Suprapubic skin (tissue), 4 donors: Measurements from ENCODE around the gene ZNF211. TPM values are rescaled to one million over a fixed set of nuclear protein-coding genes. Genes with fewer than 3 reads are reported as not detected.

Source experiments
- DNase-seq, 2 donors: peaks; one replicate each; pipeline ENCODE4 v3.0.0-alpha.2; 2019; ENCODE audit warnings: low spot score in 2 of 2
- H3K27ac ChIP-seq: fragments of 200-600 bp; sonication (generic); one replicate; pipeline ENCODE4 v1.5.1; 2019
- H3K27me3 ChIP-seq: fragments of 200-600 bp; sonication (generic); one replicate; pipeline ENCODE4 v1.5.1; 2019
- H3K36me3 ChIP-seq: fragments of 200-600 bp; sonication (generic); one replicate; pipeline ENCODE4 v1.5.1; 2019
- H3K4me1 ChIP-seq: fragments of 200-600 bp; sonication (generic); one replicate; pipeline ENCODE4 v1.5.1; 2019
- H3K4me3 ChIP-seq: fragments of 200-600 bp; sonication (generic); one replicate; pipeline ENCODE4 v1.5.1; 2019; ENCODE audit warnings: mild to moderate bottlenecking
- H3K9me3 ChIP-seq: fragments of 200-600 bp; sonication (generic); one replicate; pipeline ENCODE4 v1.5.1; 2019
- CTCF ChIP-seq, 2 donors: fragments of 200-600 bp in 1 of 2; fragments of 450-650 bp in 1 of 2; sonication (generic) in 1 of 2; IDR thresholded peaks; one replicate each; pipeline ENCODE4 v1.5.1; 2016 to 2019; ENCODE audit warnings: antibody characterized with exemption in 2 of 2, mild to moderate bottlenecking in 1 of 2, moderate library complexity in 1 of 2
- EP300 ChIP-seq: sonication (generic); formaldehyde crosslinking; IDR thresholded peaks from one replicate; pipeline ENCODE4 v1.6.1; 2017; ENCODE audit warnings: antibody characterized with exemption
- POLR2A ChIP-seq, 2 donors: fragments of 450-650 bp; IDR thresholded peaks; one replicate each; pipeline ENCODE4 v1.6.1; 2017; ENCODE audit warnings: antibody characterized with exemption in 2 of 2, mild to moderate bottlenecking in 2 of 2, moderate library complexity in 2 of 2
- POLR2AphosphoS5 ChIP-seq, 3 donors: sonication (generic); formaldehyde crosslinking; IDR thresholded peaks; one replicate each; pipeline ENCODE4 v1.6.1; 2017; ENCODE audit warnings: antibody characterized with exemption in 3 of 3
- WGBS: methylation state at CpG from one replicate; pipeline ENCODE4 v1.1.5; 2018; 5-methylcytosine and 5-hydroxymethylcytosine counted together
- total RNA-seq, 4 donors: library from RNA; depleted of rRNA; stranded (reverse); fragments of >200 nt; gene quantifications; one replicate each; pipeline ENCODE4 v1.1.0, GENCODE V29; 2016

Gene ZNF211
- total RNA-seq, 4 donors from 2014 or later, result 7.5 to 21.3 (median 14.1) TPM

GRCh38 chr19:57686727-57687126, 53.8 kb downstream of the ZNF211 start:
- no peak for TF ChIP-seq CTCF (IDR thresholded peaks at IDR 0.05)
- TF ChIP-seq POLR2A (IDR thresholded peaks at IDR 0.05), result no peak
- TF ChIP-seq POLR2AphosphoS5 (IDR thresholded peaks at IDR 0.05), result no peak
- TF ChIP-seq EP300, result no peak
- WGBS, result 100% methylated on average over 3 of the region's 3 CpGs
- H3K27ac ChIP-seq, result no peak overlapping the region
- H3K9me3 ChIP-seq, result peaks cover 59% of the 10 kb centered on the region
- peaks cover 14% of the 10 kb centered on the region for H3K4me1 ChIP-seq
- no peak for DNase-seq
- peaks cover 48% of the 10 kb centered on the region for H3K36me3 ChIP-seq
- no peaks in the 10 kb centered on the region for H3K27me3 ChIP-seq
- H3K4me3 ChIP-seq, result no peak overlapping the region

- DNase-seq, result no peak
- WGBS, result 92% methylated on average over 12 of the region's 12 CpGs
- H3K4me1 ChIP-seq, result peaks cover 10% of the 10 kb centered on the region
- peaks cover 48% of the 10 kb centered on the region for H3K36me3 ChIP-seq
- TF ChIP-seq CTCF (IDR thresholded peaks at IDR 0.05) (no peak), POLR2AphosphoS5 (IDR thresholded peaks at IDR 0.05) (no peak), POLR2A (IDR thresholded peaks at IDR 0.05) (no peak), EP300 (no peak)
- no peak overlapping the region for H3K27ac ChIP-seq
- peaks cover 60% of the 10 kb centered on the region for H3K9me3 ChIP-seq
- no peak overlapping the region for H3K4me3 ChIP-seq
- no peaks in the 10 kb centered on the region for H3K27me3 ChIP-seq
Observed at GRCh38 chr19:57687363-57688010, 54.5 kb downstream of the ZNF211 start.

GRCh38 chr19:57688011-57688763, 55.2 kb downstream of the ZNF211 start:
- TF ChIP-seq EP300, result no peak
- TF ChIP-seq CTCF (IDR thresholded peaks at IDR 0.05), result no peak
- no peak for TF ChIP-seq POLR2AphosphoS5 (IDR thresholded peaks at IDR 0.05)
- TF ChIP-seq POLR2A (IDR thresholded peaks at IDR 0.05), result no peak
- no peaks in the 10 kb centered on the region for H3K27me3 ChIP-seq
- peaks cover 54% of the 10 kb centered on the region for H3K36me3 ChIP-seq
- peaks cover 3% of the 10 kb centered on the region for H3K4me1 ChIP-seq
- DNase-seq, result no peak
- WGBS, result 96% methylated on average over 6 of the region's 6 CpGs
- H3K27ac ChIP-seq, result no peak overlapping the region
- H3K9me3 ChIP-seq, result peaks cover 67% of the 10 kb centered on the region
- no peak overlapping the region for H3K4me3 ChIP-seq

- 84% methylated on average over 3 of the region's 3 CpGs for whole genome bisulfite sequencing
- DNase-seq, result no peak
- no peak for TF ChIP-seq POLR2AphosphoS5 (IDR thresholded peaks at IDR 0.05)
- TF ChIP-seq CTCF (IDR thresholded peaks at IDR 0.05), result no peak
- TF ChIP-seq POLR2A (IDR thresholded peaks at IDR 0.05), result no peak
- no peak for TF ChIP-seq EP300
- Histone ChIP-seq H3K27ac (no peak overlapping the region), H3K36me3 (peaks cover 40% of the 10 kb centered on the region), H3K27me3 (no peaks in the 10 kb centered on the region), H3K9me3 (peaks cover 66% of the 10 kb centered on the region), H3K4me1 (no peaks in the 10 kb centered on the region), H3K4me3 (no peak overlapping the region)
Observed at GRCh38 chr19:57689750-57690149, 56.8 kb downstream of the ZNF211 start.

Other genes starting within 250 kb of the ZNF211 start
- gene ZNF548, start 243.3 kb upstream of the ZNF211 start, total RNA-seq, result 10 to 100 TPM; 18.8 to 30.9 (median 25.7) TPM
- gene ZNF17, start 222.0 kb upstream of the ZNF211 start, total RNA-seq, result 10 to 100 TPM; 10.2 to 23.8 (median 15.2) TPM
- gene ZNF749, start 197.8 kb upstream of the ZNF211 start, total RNA-seq, result 10 to 100 TPM in 3 of 4 donors, 1 to 10 TPM in 1; 8.3 to 15.5 (median 13.5) TPM
- 1 to 10 TPM in 3 of 4 donors, under 1 TPM in 1; 0.76 to 3.9 (median 1.2) TPM for gene VN1R1, start 176.0 kb upstream of the ZNF211 start, total RNA-seq
- gene ZNF772, start 155.6 kb upstream of the ZNF211 start, total RNA-seq, result 10 to 100 TPM in 2 of 4 donors, 1 to 10 TPM in 2; 6.1 to 15.0 (median 10.9) TPM
- 10 to 100 TPM in 1 of 4 donors, 1 to 10 TPM in 3; 7.9 to 20.4 (median 8.9) TPM for gene ZNF419, start 145.4 kb upstream of the ZNF211 start, total RNA-seq
- 10 to 100 TPM; 10.5 to 24.1 (median 16.2) TPM for gene ZNF773, start 133.2 kb upstream of the ZNF211 start, total RNA-seq
- 1 to 10 TPM; 3.4 to 9.5 (median 4.9) TPM for gene ZNF549, start 105.8 kb upstream of the ZNF211 start, total RNA-seq
- gene ZNF550, start 73.3 kb upstream of the ZNF211 start, total RNA-seq, result 10 to 100 TPM in 2 of 4 donors, 1 to 10 TPM in 2; 6.6 to 21.9 (median 11.3) TPM
- 1 to 10 TPM; 5.3 to 8.7 (median 6.1) TPM for gene ZNF416, start 54.3 kb upstream of the ZNF211 start, total RNA-seq
- 1 to 10 TPM; 3.0 to 5.7 (median 4.1) TPM for gene ZIK1, start 49.0 kb upstream of the ZNF211 start, total RNA-seq
- 1 to 10 TPM; 4.7 to 9.7 (median 7.2) TPM for gene ZNF530, start 33.3 kb upstream of the ZNF211 start, total RNA-seq
- 10 to 100 TPM; 15.8 to 35.0 (median 21.5) TPM for gene ZNF134, start 18.9 kb upstream of the ZNF211 start, total RNA-seq
- gene ZSCAN4, start 35.8 kb downstream of the ZNF211 start, total RNA-seq, result 1 to 10 TPM in 2 of 4 donors, not detected in 2; 2.3 to 3.9 TPM
- 10 to 100 TPM; 21.5 to 42.3 (median 29.7) TPM for gene ZNF551, start 48.8 kb downstream of the ZNF211 start, total RNA-seq
- 1 to 10 TPM in 2 of 4 donors, under 1 TPM in 1, not detected in 1; 0.13 to 1.3 (median 1.3) TPM for gene ZNF154, start 76.0 kb downstream of the ZNF211 start, total RNA-seq
- gene ZNF671, start 94.5 kb downstream of the ZNF211 start, total RNA-seq, result 1 to 10 TPM; 2.0 to 8.4 (median 2.8) TPM
- gene ZNF776, start 113.6 kb downstream of the ZNF211 start, total RNA-seq, result 10 to 100 TPM; 11.2 to 23.8 (median 15.0) TPM
- 10 to 100 TPM; 20.6 to 47.4 (median 26.8) TPM for gene ZNF586, start 136.5 kb downstream of the ZNF211 start, total RNA-seq
- 10 to 100 TPM in 1 of 4 donors, 1 to 10 TPM in 3; 5.6 to 11.5 (median 8.3) TPM for gene ZNF552, start 181.7 kb downstream of the ZNF211 start, total RNA-seq
- gene ZNF587B, start 197.1 kb downstream of the ZNF211 start, total RNA-seq, result 10 to 100 TPM; 15.0 to 28.6 (median 19.6) TPM
- 10 to 100 TPM; 16.4 to 43.2 (median 20.0) TPM for gene ZNF587, start 216.7 kb downstream of the ZNF211 start, total RNA-seq